Measurements from ENCODE around the gene CALM3. TPM values are rescaled to one million over a fixed set of nuclear protein-coding genes. Genes with fewer than 3 reads are reported as not detected.
A peak's percentile ranks its signal among the peaks of the same experiment; 100 is the strongest.

CALM3 gene
- total RNA-seq, 1 donor from 2014 or later: 302 TPM

GRCh38 chr19:46599716-46600373, 1.3 kb upstream of the CALM3 start:
- DNase-seq (ENCODE audit: low read depth): no peak

DNA sequence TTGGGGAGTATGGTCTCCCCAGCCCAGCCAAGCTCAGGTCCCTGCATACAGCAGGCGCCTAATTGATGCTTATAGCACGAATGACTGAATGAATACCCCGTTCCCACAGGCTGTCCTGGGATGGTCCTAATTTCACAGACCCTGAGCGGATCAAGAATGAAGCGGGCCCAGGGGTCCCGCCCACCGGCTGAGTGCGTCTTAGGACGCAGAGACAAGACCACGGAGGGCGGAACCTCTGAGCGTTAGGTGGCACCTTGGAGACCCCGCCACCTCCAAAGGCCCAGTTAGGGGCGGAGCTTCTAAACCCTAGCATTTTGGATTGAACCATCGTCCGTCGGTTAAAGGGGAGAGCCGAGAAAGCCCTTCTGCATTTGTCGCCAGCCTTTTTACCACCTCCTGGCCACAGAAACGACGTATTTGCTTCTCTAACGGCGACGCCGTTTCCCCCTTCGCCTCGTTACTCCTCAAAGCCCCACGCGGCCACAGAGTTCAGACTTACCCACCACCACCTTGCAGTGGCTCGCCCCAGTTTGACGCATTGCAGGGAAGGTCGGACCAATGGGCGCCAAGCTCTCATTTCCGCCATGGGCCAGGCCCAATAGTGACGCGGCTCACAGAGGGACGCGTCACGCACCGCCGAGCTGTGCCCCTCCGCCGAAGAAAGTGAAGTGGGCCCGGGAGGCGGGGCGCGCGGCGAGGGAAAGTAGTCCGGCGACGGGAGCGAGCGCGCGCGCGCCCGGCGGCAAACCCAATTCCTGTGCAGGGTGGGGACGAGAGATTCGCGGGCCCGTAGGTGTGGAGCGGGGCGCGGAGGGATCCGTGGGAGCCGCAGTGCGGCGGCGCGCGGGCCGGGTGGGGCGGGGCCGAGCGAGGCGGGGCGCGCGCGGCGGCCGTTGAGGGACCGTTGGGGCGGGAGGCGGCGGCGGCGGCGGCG, 479 bp upstream of the CALM3 start:
- peak; percentile 82 for DNase-seq (ENCODE audit: low read depth)

- no peak for DNase-seq (ENCODE audit: low read depth)
Observed at GRCh38 chr19:46602392-46603194, 1.5 kb downstream of the CALM3 start.

GRCh38 chr19:46603195-46603637, 2.1 kb downstream of the CALM3 start:
- no peak for DNase-seq (ENCODE audit: low read depth)

GRCh38 chr19:46603752-46604231, 2.7 kb downstream of the CALM3 start:
- no peak for DNase-seq (ENCODE audit: low read depth)

DNA sequence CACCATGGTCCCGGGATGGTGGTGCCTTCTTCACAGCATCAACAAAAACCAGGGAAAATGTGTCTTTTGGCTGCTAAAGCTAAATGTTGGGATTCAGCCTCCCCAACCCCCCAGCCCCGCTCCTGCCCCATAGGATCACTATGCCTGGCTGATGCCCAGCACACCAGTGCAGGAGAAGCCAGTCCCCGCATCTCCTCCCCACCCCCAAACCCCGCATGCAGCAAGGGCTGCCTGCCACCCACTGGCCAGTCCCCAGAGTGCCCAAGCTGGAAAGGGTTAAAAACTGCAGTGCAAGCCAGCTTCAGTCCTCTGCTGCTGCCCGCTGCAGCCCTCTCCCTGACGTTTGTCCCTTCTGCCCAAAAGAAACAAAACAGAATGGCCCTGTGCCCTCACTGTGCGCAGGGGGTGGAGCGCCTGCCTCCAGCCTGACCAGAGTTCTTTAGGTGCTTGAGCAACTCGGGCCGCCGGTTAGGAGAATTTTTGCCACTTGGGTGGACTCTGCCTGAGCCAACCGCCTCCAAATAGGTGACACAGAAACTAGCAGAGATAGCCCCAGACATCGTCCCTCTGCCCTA, 3.7 kb downstream of the CALM3 start:
- no peak for DNase-seq (ENCODE audit: low read depth)

DNA sequence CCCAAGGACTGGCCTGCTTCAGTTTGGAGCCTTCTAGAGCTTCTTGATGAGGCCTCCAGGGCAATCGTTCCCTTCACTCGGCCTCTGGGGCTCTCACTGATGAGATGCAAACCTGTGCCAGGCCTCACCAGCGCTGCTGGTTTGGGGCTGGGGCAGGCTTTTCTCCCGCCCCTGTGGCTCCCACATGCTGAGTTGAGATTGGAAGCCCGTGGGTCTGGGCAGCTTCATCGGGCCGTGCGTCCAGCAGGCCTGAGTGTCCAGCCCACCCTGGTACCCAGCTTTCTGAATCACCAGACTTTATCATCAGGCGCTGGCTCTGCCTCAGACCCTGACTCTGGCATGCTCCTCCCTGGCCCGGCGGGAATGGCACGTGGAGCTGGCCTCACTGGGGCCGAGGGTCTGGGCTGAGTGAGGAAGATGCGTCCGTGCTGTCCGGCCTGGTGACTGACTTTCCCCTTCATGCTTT, 4.3 kb downstream of the CALM3 start:
- DNase-seq (ENCODE audit: low read depth): no peak

DNA sequence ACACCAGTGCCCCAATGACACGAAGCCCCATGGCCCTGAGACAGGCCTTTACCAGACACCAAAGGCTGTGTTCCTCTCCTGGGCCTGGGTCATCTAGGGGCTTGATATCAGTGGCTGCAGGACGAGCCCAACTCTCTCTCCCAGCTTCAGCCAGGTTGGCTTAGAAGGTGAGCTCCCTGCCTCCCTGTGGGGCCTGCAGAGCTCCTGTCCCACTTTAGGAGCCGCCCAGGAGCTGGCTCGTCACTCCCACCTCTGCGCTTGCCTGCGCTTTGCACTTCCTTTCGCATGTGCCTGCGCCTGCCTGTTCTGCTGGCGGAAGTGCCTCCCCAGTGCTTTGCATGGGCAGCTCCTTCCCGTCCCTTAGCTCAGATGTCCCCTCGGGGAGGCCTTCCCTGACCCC, 4.9 kb downstream of the CALM3 start:
- DNase-seq (ENCODE audit: low read depth): no peak

GRCh38 chr19:46606681-46607447, 5.7 kb downstream of the CALM3 start:
- DNase-seq (ENCODE audit: low read depth): no peak

- no peak for DNase-seq (ENCODE audit: low read depth)
Observed at GRCh38 chr19:46607448-46607841, 6.3 kb downstream of the CALM3 start.

DNA sequence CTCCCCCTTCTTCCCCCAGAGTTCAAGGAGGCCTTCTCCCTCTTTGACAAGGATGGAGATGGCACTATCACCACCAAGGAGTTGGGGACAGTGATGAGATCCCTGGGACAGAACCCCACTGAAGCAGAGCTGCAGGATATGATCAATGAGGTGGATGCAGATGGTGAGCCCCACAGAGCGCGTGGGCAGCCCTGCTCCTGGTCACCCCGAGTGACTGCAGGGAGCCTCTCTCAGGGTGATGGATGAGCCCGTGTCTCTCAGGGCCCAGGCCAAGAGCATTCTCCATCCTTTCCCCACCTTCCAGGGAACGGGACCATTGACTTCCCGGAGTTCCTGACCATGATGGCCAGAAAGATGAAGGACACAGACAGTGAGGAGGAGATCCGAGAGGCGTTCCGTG, 7.0 kb downstream of the CALM3 start:
- no peak for DNase-seq (ENCODE audit: low read depth)

DNA sequence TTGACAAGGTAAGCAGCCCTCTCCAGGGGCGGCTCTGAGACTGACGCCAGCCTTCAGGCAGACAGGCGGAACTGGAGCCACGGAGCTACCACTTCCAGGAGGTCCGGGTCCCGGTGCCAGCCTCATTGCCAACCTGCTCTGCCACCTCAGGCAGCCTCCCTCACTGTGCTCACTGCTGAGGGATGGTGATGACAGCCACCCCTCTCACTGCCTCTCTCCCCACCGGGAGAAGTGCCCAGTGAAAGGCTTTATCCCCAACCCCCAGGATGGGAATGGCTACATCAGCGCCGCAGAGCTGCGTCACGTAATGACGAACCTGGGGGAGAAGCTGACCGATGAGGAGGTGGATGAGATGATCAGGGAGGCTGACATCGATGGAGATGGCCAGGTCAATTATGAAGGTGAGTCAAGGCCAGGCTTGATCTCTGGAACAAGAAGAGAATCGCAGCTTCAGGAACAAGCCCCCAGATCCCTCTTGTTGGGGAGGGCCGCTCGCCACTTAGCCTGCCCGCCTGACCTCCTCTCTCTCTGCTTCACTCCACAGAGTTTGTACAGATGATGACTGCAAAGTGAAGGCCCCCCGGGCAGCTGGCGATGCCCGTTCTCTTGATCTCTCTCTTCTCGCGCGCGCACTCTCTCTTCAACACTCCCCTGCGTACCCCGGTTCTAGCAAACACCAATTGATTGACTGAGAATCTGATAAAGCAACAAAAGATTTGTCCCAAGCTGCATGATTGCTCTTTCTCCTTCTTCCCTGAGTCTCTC, 7.6 kb downstream of the CALM3 start:
- DNase-seq (ENCODE audit: low read depth): no peak

GRCh38 chr19:46609511-46610412, 8.6 kb downstream of the CALM3 start:
- DNase-seq (ENCODE audit: low read depth): no peak

- DNase-seq (ENCODE audit: low read depth): no peak
Observed at GRCh38 chr19:46610413-46610775, 9.3 kb downstream of the CALM3 start.

DNA sequence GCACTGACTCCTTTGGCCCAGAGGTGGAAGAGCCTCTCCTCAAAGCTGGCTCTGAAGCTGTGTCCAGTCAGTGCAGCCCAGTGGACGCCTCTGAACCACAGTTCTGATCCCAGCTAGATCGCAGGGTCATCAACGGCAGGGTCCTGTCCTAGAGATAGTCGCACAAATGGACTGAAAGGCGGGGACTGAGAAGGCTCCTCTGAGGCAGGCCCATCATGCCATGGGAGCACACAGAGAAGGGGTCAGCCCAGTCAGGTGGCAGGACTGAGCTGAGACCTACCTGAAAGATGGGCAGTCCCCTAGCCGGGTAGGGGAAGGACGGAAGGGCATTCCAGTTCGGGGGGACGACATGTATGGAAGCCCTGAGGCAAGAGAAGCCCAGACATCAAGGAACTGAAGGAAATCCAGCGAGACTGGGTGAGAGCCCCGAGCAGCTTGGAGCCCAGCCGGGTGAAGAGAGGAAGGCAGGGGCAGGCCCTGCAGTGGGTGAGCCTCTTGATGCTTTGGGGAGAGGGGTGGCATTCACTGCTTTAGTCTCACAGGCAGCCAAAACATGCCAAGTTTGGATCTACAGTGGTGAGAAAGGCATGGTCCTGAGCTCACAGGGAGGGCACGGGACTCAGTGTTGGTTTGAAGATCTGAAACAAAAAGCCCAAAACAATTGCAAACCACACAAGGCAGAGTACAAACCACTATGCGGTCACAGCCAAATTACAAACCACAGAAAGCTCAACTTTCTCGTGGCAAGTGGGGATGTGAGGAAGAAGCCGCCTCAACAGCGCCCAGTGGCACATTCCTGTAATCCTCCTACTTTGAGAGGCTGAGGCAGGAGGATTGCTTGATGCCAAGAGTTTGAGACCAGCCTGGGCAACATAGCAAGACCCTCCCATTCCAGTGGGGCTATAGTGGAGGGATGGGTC, 10.0 kb downstream of the CALM3 start:
- no peak for DNase-seq (ENCODE audit: low read depth)

DNA sequence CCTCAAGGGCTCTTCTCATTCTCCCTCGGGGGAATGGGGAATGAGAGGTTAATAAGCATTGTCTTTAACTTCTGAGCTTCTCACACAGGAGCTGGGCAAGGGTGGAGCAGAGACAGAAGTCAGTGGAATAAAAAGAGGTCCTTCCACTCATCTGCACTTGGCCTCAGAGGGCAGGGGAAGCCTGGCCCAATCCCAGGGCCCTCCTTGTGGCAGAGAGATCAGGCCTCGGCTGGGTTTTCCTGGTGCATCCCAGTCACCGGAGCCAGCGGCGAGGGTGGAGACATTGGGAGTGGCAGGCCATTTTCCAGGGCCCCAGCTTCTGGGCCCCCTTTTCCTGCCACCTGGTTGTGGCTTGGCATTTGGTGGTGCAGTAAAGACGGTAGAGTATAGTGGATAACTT, 10.6 kb downstream of the CALM3 start:
- no peak for DNase-seq (ENCODE audit: low read depth)

- no peak for DNase-seq (ENCODE audit: low read depth)
Observed at GRCh38 chr19:46613525-46613924, 12.4 kb downstream of the CALM3 start.

- peak; percentile 54 for DNase-seq (ENCODE audit: low read depth)
Observed at GRCh38 chr19:46614114-46614722, 13.1 kb downstream of the CALM3 start.
